Sigmoid colon (tissue), 4 donors: Measurements from ENCODE around the gene TMEM87A.

Experiments used
- EP300 ChIP-seq, 4 donors: sonication (generic); formaldehyde crosslinking; IDR thresholded peaks; one replicate each; pipeline ENCODE4 v1.6.1; 2017; ENCODE audit warnings: antibody characterized with exemption in 4 of 4
- POLR2AphosphoS5 ChIP-seq, 4 donors: sonication (generic); formaldehyde crosslinking; IDR thresholded peaks; one replicate each; pipeline ENCODE4 v1.6.1; 2017; ENCODE audit warnings: antibody characterized with exemption in 4 of 4
- TF ChIP-seq, protein P1 (sequence below), 4 experiments: fragments of 450-650 bp in 3 of 4; fragments of 200-600 bp in 1 of 4; IDR thresholded peaks; one replicate each; pipeline ENCODE4 v1.5.1; 2016 to 2019; ENCODE audit warnings: antibody characterized with exemption in 4 of 4, mild to moderate bottlenecking in 3 of 4, moderate library complexity in 2 of 4

DNA sequence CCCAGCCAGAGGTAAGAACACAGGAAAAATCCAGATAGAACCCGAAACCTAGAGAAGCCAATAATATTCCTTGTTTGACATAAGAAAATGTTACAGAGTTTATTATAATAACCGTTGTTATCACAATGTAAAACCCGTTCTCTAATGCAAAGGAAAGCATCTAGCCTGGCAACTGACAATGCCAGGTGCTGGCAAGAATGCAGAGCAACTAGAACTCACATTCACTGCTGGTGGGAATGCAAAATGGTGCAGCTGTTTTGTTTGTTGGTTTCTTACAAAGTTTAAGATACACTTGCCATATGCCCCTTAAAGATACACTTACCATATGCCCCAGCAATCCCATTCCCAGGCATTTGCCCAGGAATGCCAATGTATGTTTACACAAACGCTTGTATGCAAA lies 88.5 kb downstream of the TMEM87A start:
- TF ChIP-seq POLR2AphosphoS5 (IDR thresholded peaks at IDR 0.05) (no peak), EP300 (IDR thresholded peaks at IDR 0.05) (no peak)
- TF ChIP-seq, protein P1, sequence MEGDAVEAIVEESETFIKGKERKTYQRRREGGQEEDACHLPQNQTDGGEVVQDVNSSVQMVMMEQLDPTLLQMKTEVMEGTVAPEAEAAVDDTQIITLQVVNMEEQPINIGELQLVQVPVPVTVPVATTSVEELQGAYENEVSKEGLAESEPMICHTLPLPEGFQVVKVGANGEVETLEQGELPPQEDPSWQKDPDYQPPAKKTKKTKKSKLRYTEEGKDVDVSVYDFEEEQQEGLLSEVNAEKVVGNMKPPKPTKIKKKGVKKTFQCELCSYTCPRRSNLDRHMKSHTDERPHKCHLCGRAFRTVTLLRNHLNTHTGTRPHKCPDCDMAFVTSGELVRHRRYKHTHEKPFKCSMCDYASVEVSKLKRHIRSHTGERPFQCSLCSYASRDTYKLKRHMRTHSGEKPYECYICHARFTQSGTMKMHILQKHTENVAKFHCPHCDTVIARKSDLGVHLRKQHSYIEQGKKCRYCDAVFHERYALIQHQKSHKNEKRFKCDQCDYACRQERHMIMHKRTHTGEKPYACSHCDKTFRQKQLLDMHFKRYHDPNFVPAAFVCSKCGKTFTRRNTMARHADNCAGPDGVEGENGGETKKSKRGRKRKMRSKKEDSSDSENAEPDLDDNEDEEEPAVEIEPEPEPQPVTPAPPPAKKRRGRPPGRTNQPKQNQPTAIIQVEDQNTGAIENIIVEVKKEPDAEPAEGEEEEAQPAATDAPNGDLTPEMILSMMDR (IDR thresholded peaks at IDR 0.05), result no peak
